NCI-H2107 (cell line): ENCODE measurements around the gene KLHL5.
"Not testable (repeated sequence)": the region's sequence is repeated elsewhere in the genome, so short reads cannot be mapped to it uniquely, and the experiment has no call there.

Experiments
- DNase-seq: peaks from one replicate; lab custom pipeline; 2025; lab: John Stamatoyannopoulos, UW

The KLHL5 gene

DNA sequence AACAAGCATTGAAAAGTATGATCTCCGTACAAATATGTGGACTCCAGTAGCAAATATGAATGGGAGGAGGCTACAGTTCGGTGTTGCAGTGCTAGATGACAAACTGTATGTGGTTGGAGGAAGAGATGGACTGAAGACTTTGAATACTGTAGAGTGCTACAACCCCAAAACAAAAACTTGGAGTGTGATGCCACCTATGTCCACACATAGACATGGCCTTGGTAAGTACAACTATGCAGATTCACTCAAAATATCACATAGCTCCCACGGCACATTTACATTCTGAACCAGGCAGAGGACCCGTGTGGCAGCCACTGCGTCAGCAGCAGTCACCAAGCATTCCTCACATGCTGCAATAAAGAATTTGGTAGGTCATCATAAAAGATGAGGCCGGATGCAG is 41.3 kb downstream of the KLHL5 start:
- DNase-seq = no peak

- DNase-seq = no peak
These were observed 42.2 kb downstream of the KLHL5 start for GRCh38 chr4:39104255-39104654.

DNA sequence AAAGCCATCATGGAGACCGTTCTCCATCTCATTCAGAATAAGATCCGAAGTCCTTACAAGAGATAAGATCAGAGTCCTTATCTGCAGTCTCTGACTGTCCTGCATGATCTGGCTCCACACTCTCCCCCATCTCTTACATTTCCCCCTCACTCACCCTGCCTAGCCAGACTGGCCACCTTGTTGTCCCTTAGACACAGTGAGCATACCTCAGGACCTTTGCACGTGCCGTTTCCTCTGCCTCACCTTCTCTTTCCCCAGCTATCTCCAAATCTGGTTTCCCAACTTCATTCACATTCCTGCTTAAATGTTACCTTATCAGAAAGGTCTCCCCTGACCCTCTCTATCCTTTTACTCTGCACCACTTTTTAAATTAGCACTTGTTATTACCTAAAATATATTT is 44.0 kb downstream of the KLHL5 start:
- no peak for DNase-seq

- no peak for DNase-seq
These were observed 52.4 kb downstream of the KLHL5 start for GRCh38 chr4:39114436-39114835.

- DNase-seq = no peak
These were observed 56.1 kb downstream of the KLHL5 start for GRCh38 chr4:39118034-39118658.

GRCh38 chr4:39120418-39120817 is 58.4 kb downstream of the KLHL5 start:
- DNase-seq = no peak

DNA sequence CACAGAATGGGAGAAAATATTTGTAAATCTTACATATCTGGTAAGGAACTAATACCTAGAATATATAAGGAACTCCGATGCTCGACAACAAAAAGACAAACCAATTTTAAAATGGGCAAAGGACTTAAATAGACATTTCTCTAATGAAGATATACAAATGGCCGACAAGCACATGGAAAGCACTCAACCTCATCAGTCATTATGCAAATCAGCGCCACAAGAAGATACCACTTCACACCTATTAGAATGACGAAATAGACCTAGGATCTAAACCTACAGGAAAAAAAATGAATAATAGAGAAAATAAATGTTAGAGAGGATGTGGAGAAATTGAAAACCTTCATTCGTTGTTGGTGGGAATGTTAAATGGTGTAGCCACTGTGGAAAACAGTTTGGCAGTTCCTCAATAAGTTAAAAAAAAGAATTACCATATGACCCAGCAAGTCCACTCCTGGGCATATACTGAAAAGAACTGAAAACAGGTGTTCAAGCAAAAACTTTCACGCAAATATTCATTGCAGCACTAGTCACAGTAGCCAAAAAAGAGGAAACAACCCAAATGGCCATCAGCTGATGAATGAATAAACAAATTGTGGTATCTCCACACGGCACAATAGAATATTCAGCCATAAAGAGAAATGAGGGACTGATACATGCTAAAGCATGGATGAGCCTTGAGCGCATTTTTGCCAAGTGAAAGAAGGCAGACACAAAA is 63.0 kb downstream of the KLHL5 start:
- DNase-seq = no peak

DNA sequence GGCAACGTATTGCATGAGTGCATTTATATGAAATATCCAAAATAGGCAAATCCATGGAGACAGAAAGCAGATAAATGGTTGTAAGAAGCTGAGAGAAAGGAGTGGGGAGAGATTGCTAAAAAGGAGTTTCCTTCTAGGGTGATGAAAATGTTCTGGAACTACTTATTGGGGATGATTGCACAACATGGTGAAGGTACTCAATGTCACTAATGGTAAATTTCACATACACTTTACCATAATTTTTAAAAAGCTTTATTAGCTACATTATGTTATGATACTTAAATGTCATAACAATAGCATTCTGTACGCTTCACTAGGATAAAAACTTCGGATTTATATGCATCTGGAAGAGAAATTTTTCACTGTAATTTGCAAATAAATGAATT is 63.6 kb downstream of the KLHL5 start:
- DNase-seq = no peak

GRCh38 chr4:39126256-39127095 is 64.4 kb downstream of the KLHL5 start:
- DNase-seq = no peak

DNA sequence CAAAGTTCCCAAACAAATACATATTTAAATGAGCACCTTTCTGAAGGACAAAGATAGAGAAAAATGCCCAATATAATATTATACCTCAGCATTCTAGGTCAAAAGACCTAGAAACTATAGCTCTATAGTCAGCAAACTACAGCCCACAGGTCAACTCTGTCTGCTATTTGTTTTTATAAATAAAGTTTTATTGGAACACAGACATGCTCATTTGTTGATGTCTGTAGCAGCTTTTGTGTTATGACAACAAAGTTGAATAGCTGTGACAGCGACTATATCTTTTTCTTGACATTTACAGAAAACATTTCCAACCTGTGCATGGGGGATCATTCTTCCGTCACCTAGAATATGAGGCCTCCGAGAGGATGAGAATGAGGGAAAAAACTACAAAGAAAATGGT is 71.6 kb downstream of the KLHL5 start:
- DNase-seq = no peak

DNA sequence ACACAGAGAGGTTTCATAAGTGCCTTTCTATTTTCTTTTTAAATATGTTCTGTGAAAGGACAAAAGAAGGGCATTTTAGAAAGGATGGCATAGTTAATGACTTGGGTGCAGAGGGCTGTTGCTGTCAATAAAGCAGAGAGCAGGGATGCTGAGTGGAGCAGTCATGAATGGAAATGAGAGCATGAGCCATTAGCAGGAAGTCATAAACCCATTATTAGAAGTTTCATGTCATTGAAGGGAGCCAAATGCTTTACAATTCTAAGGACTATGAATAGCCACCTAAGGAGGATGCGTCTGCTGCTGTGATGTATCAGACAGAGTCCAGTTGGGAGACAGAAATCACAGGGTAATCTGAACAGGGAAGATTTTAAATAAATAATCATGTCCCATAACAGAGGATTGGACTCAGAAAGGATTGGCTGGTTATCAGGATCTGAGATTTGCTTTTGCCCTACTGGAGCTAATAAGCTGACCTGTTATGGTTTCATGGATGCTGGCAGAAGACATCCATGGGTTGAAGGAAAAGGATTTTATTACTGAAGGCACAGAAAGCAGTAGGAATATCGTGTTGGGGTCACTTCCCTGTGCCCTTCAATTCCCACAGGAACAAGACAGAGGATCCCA is 72.8 kb downstream of the KLHL5 start:
- no peak for DNase-seq

DNA sequence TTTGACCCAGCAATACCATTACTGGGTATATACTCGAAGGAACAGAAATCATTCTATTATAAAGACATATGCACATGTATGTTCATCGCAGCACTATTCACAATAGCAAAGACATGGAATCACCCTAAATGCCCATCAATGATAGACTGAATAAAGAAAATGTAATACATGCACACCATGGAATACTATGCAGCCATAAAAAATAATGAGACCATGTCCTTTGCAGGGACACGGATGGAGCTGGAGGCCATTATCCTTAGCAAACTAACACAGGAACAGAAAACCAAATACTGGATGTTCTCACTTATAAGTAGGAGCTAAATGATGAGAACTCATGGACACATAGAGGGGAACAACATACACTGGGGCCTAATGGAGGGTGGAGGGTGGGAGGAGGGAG is 76.2 kb downstream of the KLHL5 start:
- DNase-seq = not testable (repeated sequence)

DNA sequence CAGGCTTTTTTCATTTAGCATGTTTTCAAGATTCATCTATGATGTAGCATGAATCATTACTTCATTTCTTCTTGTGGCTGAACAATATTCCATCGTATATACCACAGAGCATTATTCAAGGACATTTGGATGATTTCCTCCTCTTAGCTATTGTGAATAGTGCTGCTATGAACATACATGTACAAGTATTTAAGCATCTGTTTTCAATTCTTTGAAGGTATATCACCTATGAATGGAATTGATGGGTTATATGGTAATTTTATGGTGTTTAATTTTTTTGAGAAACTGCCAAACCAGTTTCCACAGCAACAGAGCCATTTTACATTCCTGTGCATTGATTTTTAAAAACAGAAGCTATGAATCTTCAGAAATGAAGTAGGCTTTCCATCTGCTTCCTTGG is 84.2 kb downstream of the KLHL5 start:
- DNase-seq = no peak

DNA sequence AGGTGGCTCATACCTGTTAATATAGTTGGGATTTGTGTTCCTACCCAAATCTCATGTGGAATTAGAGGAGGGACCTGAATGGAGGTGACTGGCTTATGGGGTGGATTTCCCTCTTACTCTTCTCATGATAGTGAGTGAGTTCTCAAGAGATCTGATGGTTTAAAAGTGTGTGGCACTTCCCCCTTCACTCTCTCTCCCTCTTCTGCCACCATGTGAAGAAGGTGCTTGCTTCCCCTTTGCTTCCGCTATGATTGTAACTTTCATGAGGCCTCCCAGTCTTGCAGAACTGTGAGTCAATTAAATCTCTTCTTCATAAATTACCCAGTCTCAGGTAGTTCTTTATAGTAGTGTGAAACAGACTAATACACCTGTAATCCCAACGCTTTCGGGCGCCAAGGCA is 92.0 kb downstream of the KLHL5 start:
- no peak for DNase-seq

- no peak for DNase-seq
These were observed 95.5 kb downstream of the KLHL5 start for GRCh38 chr4:39157520-39157919.

GRCh38 chr4:39166177-39166576 is 104.1 kb downstream of the KLHL5 start:
- DNase-seq = no peak

- no peak for DNase-seq
These were observed 104.6 kb downstream of the KLHL5 start for GRCh38 chr4:39166669-39167068.

DNA sequence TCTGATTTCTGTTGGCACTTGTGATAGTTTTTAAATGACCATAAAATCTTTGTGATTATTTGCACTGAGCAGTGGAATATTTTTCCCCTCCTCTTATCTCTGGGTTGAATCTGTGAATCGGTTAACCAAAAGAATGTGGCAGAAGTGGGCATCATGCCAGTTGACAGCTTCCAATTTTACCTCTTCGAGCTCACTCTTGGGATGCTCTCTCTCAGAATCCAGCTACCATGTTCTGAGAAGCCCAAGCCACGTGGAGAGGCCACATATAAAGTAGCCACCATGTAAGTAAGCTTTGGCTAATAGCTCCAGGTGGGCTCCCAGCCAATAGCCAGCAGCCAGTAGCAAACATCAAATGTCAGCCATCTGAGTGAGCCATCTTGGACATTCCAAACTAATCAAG is 107.4 kb downstream of the KLHL5 start:
- DNase-seq = no peak

DNA sequence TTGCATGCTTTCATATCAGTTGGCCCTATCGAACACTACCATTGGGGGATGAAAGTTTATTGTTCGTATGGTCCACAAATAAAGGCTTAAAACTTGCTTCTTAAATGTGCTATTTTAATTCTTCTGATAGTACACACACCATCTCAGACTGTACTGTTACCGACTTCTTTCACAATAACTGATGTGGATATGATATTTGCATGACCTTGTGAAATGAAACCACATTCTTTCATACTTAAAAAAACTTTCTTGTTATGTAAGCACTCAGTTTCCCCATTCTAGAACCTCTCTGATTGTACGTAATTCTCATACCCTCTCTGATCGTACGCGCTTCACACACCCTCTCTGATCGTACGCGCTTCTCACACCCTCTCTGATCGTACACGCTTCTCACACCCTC is 108.3 kb downstream of the KLHL5 start:
- DNase-seq = no peak
